Myocyte (in vitro differentiated cells): ENCODE results near the gene RPL34. TPM values are rescaled to one million over a fixed set of nuclear protein-coding genes. Genes with fewer than 3 reads are reported as not detected.

ENCODE experiments used
- DNase-seq: peaks from one replicate; pipeline ENCODE4 v3.0.0-alpha.2; 2012; ENCODE audit warnings: low read depth
- total RNA-seq: library from RNA; depleted of rRNA; stranded (reverse); fragments of >200 nt; gene quantifications from 2 replicates; pipeline ENCODE4 v1.2.3, GENCODE V29; 2014

The RPL34 gene
- total RNA-seq, 1 donor from 2014 or later: 480 TPM

- DNase-seq: no peak
Observed at GRCh38 chr4:108622828-108623227, 2.5 kb downstream of the RPL34 start.

GRCh38 chr4:108624263-108625056, 4.1 kb downstream of the RPL34 start:
- DNase-seq: no peak

GRCh38 chr4:108626056-108626455, 5.7 kb downstream of the RPL34 start:
- no peak for DNase-seq

- no peak for DNase-seq
Observed at GRCh38 chr4:108628411-108628810, 8.0 kb downstream of the RPL34 start.

GRCh38 chr4:108635070-108635655, 14.8 kb downstream of the RPL34 start:
- no peak for DNase-seq

- DNase-seq: no peak
Observed at GRCh38 chr4:108636246-108636645, 15.9 kb downstream of the RPL34 start.

- no peak for DNase-seq
Observed at GRCh38 chr4:108637856-108638255, 17.5 kb downstream of the RPL34 start.

GRCh38 chr4:108644237-108644636, 23.9 kb downstream of the RPL34 start:
- DNase-seq: peak; percentile 92

- peak; percentile 79 for DNase-seq
Observed at GRCh38 chr4:108646706-108647105, 26.3 kb downstream of the RPL34 start.

- no peak for DNase-seq
Observed at GRCh38 chr4:108649863-108650211, 29.5 kb downstream of the RPL34 start.

GRCh38 chr4:108650212-108651013, 30.0 kb downstream of the RPL34 start, which contains the start of gene OSTC:
Gene OSTC, plus strand, starts transcription at chr4:108650599. Its CDS starts 57 bp downstream, at chr4:108650656.
- peak; percentile 98 for DNase-seq

- DNase-seq: peak; percentile 54
Observed at GRCh38 chr4:108651014-108651791, 30.8 kb downstream of the RPL34 start.

GRCh38 chr4:108662629-108663028, 42.3 kb downstream of the RPL34 start:
- no peak for DNase-seq

GRCh38 chr4:108674356-108674977, 54.1 kb downstream of the RPL34 start:
- DNase-seq: no peak

Other genes with a start within 250 kb of the RPL34 start
- 316 and 361 TPM in 2 replicates for gene OSTC, start 30.0 kb downstream of the RPL34 start, total RNA-seq
- not detected in 2 replicates for gene ETNPPL, start 142.5 kb downstream of the RPL34 start, total RNA-seq